Amniotic stem cell (primary cell): ENCODE data around the gene FHIT.
"Not testable (repeated sequence)": the region's sequence is repeated elsewhere in the genome, so short reads cannot be mapped to it uniquely, and the experiment has no call there.

Source experiments
- DNase-seq: peaks from one replicate; lab custom pipeline; 2025; lab: John Stamatoyannopoulos, UW

The FHIT gene

DNA sequence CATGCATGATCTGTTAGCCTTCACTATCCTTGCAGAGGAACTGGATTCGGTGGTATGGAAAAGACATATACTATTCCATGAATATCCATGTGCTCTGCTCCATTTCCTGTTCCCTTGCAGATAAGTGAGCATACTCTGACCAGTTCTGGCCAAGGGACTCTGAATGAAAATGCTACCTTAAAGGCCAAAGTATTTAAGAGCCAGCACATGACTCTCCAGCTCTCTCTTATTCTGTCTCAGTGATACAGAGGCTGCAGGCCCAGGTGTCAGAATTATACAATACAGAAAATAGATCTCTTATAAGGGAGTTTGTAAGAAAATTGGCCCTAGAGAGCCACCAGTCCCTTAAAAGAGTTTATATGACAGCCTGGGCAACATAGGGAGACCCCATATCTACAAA lies 1421.7 kb downstream of the FHIT start:
- no peak for DNase-seq

DNA sequence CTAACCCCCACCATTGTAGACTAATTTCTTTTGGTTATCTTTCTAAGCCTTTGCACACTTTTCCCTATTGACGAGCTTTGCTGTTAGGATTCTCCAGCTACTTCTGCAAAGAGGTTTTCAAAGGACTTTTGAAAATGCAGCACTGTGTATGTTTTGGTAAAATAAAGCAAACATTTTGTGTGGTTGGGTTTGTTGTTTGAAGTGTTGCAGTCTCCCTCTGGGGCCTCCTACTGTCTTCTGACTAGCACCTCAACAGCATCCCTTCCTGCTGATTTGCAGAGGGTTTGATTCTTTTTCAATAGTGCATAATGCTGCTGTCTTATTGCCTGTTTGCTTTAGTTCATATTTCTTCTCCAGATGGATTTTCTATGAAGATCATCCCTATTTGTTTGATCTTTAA lies 1426.4 kb downstream of the FHIT start:
- DNase-seq: no peak

DNA sequence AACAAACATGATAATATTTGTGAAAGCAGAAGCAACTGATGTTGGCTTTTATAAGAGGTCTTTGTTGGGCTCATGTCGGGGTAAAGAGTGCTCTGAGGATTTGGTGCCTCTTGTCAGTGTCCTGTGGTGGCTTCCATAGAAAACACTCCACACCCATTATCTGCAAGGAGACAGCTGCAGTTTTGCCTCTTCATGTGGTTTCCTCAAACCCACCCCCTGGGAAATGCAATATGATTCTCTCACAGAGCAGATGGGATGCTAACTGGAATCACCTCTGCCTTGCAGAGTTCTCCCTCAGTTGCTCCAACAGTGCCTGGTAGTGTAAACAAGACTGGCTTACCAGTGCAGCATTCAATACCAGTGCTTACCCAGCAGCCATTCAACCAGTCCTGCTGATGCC lies 1430.0 kb downstream of the FHIT start:
- no peak for DNase-seq

DNA sequence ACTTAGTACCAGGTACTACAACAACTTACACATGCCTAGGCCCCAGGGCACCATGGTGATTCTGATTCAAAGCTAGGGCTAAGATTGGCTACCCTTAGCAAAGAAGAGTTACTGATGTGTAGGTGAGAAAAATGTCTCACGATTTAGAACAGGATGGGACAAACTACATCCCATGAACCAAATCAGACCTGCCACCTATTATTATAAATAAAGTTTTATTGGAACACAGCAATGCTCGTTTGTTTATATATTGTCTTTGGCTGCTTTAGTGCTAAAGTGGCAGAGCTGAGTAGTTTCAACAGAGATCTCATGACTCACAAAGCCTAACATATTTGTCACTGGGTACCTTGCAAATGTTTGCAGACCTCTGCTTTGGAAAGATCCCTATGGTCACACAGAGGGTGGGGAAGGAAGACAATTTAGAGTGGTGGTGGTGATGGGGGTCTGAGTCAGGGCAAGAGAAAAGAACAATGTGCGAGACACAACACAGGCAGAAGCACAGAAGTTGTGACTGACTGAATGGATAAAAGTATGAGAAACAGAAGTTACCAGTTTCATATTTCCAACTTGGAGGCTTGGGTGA lies 1430.8 kb downstream of the FHIT start:
- DNase-seq: no peak

DNA sequence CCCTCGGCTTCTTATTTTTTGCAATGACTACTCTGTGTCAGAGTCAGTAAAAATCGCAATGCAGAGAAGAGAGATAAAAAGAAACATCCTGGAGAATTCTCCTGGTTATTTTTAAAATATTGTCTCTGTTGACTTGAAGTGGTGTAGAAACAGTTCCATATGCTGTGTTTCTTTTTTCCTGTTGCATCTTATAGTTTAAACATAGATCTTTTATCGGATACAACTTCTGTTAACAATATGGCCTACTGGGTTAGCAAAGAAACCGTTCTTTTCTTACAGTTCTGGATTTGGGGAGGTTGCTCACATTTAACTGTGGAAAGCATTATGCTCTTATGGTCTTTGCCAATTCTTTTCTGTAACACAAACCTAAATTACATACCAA lies 1432.3 kb downstream of the FHIT start:
- DNase-seq: no peak

DNA sequence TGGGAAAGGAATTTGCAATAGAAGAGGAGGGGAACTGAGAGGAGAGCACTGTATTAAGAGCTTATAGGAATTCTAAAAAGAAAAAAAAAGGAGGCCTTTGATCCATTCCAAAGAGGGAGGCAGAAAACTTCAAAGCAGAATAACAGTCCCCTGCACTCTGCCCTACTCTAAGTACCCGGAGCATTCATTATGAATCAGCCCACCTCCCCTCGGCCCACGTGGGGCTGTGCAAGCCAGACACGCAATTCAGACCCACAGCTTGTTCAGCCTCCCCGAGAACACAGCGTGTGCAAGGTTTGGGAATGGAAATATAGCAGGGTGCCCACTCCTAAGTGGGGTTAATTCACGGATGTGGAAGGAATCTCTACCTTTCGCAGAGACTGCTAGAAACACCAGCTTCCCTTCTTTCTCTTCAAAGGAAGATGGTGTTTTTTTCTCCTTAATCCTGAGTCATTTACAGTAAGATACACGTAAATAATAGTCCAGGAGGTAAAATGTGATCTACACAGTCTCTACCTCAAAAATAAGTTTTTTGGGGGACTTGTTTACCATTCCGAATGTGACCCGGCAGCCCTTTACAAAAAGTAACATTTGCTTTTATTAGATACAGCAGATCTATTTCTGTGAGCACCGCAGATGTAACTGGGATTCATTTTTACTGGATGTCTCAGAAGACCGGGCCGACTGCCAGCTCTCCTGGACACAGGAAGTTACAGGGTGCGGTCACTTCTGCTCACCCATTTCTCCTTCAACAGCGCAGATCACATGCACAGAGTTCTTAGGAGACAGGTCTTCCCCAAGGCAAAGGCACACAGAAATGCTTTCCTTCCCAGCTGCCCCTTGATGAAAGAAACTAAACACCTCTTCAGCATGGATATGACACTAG lies 1433.0 kb downstream of the FHIT start:
- DNase-seq: peak; percentile 87

DNA sequence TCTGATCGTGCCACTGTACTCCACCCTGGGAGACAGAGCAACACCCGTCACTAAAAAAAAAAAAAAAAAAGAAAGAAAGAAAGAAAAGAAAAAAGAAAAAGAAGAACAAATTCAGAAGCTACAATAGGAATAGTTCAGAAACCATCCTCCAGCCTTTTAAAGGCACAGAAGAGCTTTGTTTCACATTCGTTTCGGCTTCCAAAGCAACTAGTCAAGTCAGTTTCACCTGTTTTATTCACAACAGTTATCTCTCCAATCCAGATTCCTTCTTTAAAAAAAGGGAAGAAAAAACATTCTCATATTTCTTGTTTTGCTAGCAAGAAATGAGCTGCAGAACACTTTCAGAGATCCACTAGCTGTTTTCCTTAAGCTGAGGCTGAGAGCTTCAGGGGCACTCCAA lies 1433.7 kb downstream of the FHIT start:
- DNase-seq: no peak

DNA sequence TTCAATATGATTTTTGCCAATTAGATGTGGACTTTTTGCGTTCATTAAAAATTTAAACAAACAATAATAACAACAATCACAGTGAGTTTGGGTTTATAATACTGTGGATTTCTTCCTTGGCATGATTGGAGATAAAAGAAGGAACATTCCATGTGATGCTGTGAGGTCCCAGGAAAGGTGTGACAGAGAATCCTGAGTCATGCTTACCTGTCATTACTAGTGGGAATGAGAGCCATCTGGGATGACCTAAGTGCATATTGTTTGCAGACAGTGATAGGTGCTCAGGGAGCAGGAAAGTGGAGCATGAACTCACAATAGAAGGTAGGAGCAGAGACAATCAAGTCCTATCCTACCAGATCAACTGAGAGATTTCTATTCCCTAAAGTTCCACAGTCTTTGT lies 1434.9 kb downstream of the FHIT start:
- no peak for DNase-seq

DNA sequence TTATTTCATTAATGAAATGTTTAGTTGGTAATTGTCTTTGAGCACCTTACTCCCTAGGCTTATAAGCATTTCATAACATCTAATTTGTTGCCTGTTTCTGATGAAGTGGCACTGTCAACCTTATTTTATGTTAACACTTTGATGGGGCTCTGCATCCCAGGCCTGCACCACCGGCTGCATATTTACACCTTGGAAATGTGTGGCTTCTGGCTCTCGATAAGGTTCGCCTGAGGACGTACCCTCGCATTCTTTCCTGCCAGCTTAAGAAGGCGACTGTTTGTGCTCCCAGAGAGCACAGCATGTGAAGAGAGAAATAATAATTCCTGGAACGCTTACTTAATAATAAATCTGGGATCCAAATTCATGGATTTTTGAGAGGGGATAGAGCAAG lies 1438.1 kb downstream of the FHIT start:
- DNase-seq: no peak

DNA sequence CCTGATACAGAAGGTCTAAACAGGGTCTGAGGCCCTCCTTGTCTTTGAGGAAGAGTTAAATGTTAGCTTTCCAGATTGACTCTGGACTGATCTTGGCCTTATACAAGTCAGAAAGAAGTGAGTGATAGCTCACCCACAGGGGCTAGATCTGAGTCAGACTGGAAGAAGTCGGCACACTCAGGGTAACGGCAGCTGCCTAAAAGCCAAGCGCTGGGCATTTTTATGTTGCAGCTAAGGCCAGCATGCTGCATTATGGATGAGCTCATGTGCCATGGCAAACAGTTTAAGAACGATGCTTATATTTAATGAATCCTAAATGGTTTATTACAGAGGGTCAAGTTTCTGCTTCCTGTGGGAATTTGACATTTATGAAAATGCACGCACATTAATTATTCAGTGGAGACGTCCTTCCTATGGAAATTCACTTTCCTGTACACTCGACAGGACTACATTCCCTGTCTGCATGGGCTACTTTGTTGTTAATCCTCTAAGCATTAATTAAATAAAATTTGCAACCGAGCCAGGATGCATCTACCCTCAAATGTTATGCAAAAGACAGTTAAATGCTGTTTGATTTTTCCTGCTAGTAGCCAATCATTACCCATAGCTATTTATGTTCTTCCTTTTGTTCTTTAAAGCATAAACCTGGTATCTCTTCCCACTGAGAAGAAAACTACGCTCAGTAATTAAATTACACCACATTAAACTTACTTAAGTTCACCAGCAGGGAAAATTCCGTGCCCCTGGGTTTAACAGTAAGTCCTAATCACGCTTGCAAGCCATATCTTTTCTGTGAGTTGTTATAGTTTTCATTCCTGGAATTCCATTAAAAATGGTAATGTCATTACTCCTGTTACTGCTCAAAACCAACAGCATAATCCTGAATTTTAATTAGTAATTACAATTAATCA lies 1438.8 kb downstream of the FHIT start:
- DNase-seq: no peak

DNA sequence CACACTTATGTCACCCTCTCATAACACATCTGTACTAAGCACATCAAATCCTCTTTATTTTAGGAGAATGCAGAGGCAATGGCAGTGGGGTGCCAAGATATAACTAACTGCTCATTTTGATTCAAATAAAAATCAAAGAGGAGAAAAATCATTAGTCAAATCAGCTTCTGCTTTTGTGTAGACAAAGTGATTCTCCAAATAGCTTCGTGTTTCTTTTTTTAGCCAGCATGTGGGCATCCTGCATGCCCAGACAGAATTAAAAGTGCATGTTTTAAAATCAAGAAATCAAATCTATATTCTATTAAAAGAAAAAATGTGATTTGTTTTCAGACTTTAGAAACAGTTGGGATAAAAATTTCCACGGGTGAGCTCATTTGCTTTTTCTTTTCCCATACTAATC lies 1440.1 kb downstream of the FHIT start:
- no peak for DNase-seq

DNA sequence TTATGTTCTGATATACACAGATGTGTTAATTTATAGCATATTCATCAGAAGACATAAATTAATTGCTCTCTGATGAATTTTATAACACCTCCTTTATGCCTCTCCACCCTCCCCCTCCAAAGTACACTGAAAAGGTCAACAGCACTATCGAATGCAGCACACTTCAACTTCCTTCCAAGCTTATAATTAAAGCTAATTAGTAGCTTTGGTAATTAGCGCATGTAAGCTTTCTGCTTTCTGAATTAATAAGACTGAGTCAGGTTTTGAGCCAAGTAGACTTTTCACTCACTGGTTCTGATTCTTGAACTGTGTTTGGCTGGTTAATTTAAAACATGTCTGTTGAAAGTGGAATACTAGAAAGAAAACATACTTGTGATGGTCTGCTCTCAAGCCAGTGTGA lies 1440.6 kb downstream of the FHIT start:
- no peak for DNase-seq

DNA sequence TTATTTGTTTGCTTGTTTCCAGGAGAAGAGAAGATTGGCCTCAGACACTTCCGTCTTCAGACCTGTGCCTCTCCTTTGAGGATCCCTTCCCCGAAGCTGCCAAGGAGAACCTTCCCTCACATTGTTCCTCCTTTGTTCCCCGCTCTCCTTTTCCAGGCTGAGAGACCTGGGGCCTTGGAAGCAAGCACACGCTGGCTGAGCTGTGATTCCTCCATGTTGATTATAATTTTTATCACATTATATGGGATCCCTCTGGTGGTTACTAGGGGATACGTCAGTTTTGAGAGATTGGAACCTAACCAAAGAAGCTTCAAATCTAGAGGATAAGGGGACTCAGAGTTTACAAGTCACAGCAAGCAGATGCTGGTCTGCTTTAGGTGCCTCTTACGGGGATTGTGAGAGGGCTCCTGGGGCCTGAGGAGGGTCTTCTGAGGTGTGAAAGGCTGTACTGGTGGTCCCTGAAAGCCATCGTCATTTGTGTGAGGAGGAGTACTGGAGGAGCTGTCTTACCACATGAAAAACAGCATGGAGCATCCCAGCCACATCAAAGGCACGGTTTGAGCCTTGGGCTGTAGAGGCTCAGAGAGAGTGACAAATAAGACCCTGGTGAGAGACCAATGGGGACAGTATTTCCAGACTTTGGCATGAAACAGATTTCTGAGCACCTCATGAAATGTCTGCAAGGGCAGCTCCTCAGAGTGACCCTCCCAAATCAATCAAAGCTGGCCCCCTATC lies 1441.4 kb downstream of the FHIT start:
- DNase-seq: no peak

DNA sequence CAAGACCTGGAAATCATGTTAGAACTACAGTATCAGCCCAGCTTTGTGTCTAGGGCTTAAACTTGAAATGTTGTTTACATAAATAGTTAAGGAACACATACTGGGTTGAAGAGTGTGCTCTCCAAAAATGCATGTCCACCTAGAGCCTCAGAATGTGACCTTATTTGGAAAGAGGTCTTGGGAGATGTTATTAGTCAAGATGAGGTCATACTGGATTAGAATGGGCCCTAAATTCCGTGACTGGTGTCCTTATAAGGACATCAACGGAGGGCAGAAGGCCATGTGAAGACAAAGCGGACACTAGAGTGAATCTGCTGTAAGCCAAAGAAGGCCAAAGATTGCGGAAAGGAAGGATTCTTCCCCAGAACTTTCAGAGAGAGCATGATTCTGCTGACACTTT lies 1442.2 kb downstream of the FHIT start:
- no peak for DNase-seq

DNA sequence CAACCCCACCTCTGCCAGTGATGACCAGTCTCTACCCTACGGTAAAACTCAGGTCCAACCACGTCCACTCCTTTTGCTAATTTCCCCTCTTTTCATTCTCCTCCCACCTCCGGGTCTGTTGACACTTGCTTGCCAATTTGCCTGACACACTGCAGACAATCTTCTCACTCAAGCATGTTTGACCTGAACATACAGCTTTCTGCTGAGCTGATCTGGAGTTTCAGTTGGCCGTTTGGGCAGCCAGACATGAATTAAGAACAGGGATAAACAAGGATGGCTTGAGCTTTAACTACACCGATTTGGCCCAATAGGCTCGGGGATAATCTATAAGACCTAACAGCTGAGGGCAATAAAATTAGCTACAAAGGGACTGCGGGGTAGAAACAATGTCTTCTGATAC lies 1442.8 kb downstream of the FHIT start:
- DNase-seq: no peak

DNA sequence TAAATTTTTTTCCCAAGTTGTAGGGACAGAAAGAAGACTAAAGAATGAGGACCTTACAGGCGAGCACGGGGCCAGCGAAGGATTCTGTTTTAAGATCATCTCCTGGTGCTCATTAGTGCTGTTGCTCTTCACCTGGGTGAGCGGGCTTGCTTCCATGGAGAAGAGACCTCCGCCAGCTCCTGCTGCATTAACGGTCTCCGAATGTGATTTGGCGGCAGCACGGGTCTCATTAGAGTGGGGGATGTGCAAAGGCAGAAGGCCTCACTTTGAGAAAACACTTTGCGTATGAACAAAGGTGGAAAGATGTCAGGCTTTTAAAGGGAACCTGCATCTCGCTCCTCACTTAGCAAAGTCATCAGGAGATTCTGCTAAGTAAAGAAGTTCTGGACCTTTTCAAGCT lies 1448.0 kb downstream of the FHIT start:
- DNase-seq: no peak

DNA sequence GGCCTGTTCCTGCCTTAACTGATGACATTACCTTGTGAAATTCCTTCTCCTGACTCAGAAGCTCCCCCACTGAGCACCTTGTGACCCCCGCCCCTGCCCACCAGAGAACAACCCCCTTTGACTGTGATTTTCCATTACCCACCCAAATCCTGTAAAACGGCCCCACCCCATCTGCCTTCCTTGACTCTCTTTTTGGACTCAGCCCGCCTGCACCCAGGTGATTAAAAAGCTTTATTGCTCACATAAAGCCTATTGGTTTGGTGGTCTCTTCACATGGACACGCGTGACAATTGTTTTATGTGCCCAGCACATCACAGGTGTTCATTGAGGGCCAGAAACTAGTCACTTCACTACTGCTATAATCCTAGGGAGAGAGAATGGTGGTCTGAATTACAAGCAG lies 1448.8 kb downstream of the FHIT start:
- not testable (repeated sequence) for DNase-seq

DNA sequence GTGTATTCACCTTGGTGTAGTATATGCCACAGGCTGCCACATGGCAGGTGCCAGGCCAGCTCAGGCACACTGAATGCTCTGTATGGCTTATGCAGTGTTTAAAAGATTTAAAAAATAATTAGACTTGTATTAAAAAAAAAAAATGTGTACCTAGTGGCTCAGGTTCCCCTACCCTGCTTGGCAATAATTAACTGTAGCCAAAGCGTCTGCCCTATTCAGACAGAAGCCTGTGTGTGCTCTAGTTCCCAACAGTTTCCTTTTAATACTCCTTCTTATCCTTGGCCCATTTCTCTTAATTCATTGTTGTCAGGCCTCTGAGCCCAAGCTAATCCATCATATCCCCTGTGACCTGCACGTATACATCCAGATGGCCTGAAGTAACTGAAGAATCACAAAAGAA lies 1449.2 kb downstream of the FHIT start:
- no peak for DNase-seq

DNA sequence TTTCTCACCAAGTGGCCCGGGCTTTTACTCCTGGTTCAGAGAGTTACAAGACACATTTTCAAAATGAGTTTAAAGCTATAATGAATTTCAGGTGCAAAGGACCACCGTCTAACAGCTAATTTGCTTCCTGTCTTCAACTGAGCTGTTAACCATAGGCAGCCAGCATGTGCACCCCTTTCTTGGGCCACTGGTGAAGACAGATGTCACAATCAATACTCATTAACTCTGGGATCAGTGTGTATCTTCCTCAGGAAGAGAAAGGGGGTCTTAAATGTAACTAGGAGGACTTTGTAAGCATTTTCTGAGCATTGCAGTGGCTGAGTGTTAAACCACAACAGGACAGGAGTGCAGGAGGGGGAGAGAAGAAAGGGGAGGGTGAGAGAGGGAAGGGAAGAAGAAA lies 1450.8 kb downstream of the FHIT start:
- DNase-seq: no peak

DNA sequence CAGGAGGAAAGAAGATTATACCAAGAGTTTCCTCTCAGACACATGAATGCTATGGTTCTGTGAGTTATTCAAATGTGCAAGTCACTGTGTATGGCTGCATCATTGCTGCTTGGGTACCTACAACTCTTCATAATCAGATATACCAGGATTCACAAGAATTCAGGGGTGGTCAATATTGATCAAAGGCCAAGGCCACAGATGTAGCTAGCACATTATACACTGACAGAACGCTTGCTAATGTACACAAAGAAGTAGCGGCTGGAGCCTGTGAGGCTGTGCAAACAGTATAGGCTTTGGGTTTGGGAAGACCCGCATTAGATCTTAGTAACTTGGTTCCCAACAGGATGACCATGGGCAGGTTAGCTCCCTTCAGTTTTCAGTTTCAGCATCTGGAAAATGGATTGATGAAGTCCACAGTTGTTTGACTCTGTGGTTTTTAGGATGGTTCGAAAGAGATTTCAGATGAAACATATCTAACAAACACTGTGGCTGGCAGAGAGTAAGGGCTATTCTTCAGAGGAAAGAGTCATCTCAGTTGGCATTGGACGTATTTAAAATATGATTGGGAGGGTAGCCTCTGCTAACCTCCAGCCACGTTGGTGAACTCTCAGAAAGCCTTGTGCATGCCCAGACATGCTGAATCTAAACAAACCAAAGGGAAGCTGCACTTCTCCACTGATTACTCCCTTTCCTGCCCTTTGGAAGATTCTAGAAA lies 1452.7 kb downstream of the FHIT start:
- no peak for DNase-seq

DNA sequence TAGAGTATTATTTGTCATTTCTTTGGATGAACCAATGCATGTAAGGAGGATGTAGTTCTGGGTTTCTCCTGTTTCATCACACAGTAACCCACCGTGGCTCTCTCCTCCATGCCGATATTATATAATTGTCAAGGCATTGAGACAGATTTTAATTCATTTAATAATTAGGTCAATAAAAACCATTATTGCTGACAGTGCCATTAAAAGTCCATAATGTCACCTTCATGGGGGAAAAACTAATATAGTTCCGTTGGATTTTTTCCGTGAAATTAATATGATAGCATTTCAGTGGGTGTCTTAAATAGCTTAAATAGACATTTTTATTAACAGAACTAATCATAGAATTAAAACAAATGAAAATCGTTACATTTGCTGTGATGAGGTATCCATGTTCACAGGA lies 1453.7 kb downstream of the FHIT start:
- DNase-seq: no peak

DNA sequence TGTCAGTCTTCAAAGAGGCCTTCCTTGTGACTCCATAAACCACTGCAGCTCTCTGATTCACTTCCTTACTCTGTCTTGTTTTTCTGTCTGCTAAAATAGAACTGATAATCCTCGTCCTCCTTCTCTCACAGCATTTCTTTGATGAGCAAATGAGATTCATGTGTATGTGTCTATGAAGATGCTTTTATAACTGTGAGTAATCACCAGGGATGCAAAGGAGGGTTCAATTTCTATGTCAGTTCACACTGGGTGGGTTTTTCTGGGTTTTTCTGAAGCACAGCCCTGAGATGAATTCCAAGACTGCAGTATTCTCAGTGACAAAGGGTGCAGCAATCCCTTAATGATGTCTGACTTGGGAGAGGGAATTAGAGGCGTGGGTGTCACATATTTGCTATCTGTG lies 1454.8 kb downstream of the FHIT start:
- no peak for DNase-seq
